Measurements from ENCODE around the gene PLEKHO1. TPM values are rescaled to one million over a fixed set of nuclear protein-coding genes. Genes with fewer than 3 reads are reported as not detected.

Gene PLEKHO1
- total RNA-seq, 3 donors from 2014 or later, result 16.6 to 20.9 (median 17.7) TPM

- H3K4me3 Mint-ChIP-seq, result no peak overlapping the region
- peaks cover 75% of the 10 kb centered on the region for H3K4me1 Mint-ChIP-seq (ENCODE audit: low read depth)
- DNase-seq (no peak), ATAC-seq (no peak)
- no peaks in the 10 kb centered on the region for H3K27me3 Mint-ChIP-seq (ENCODE audit: low read depth)
- H3K9me3 Mint-ChIP-seq, result no peaks in the 10 kb centered on the region
- H3K36me3 Mint-ChIP-seq (ENCODE audit: insufficient read depth), result peaks cover 39% of the 10 kb centered on the region
Measured at GRCh38 chr1:150155413-150156071, 5.8 kb downstream of the PLEKHO1 start.

GRCh38 chr1:150156868-150157603 is 7.3 kb downstream of the PLEKHO1 start:
- ATAC-seq (no peak), DNase-seq (no peak)
- H3K4me1 Mint-ChIP-seq (ENCODE audit: low read depth), result peaks cover 79% of the 10 kb centered on the region
- peaks cover 39% of the 10 kb centered on the region for H3K36me3 Mint-ChIP-seq (ENCODE audit: insufficient read depth)
- no peaks in the 10 kb centered on the region for H3K9me3 Mint-ChIP-seq
- no peaks in the 10 kb centered on the region for H3K27me3 Mint-ChIP-seq (ENCODE audit: low read depth)
- H3K4me3 Mint-ChIP-seq, result no peak overlapping the region

- Mint-ChIP-seq H3K9me3 (no peaks in the 10 kb centered on the region), H3K27me3 (ENCODE audit: low read depth) (no peaks in the 10 kb centered on the region), H3K4me1 (ENCODE audit: low read depth) (peaks cover 69% of the 10 kb centered on the region), H3K36me3 (ENCODE audit: insufficient read depth) (peaks cover 27% of the 10 kb centered on the region), H3K4me3 (no peak overlapping the region)
- no peak for ATAC-seq
- no peak for DNase-seq
Measured at GRCh38 chr1:150159550-150159949, 9.8 kb downstream of the PLEKHO1 start.

GRCh38 chr1:150160964-150161621 is 11.4 kb downstream of the PLEKHO1 start:
- Mint-ChIP-seq H3K4me3 (no peak overlapping the region), H3K4me1 (ENCODE audit: low read depth) (peaks cover 72% of the 10 kb centered on the region), H3K36me3 (ENCODE audit: insufficient read depth) (peaks cover 23% of the 10 kb centered on the region), H3K9me3 (no peaks in the 10 kb centered on the region), H3K27me3 (ENCODE audit: low read depth) (no peaks in the 10 kb centered on the region)
- DNase-seq, result no peak
- no peak for ATAC-seq

- H3K4me1 Mint-ChIP-seq (ENCODE audit: low read depth), result peaks cover 71% of the 10 kb centered on the region
- no peaks in the 10 kb centered on the region for H3K9me3 Mint-ChIP-seq
- no peak overlapping the region for H3K4me3 Mint-ChIP-seq
- H3K36me3 Mint-ChIP-seq (ENCODE audit: insufficient read depth), result peaks cover 18% of the 10 kb centered on the region
- DNase-seq, result no peak
- ATAC-seq, result no peak
- no peaks in the 10 kb centered on the region for H3K27me3 Mint-ChIP-seq (ENCODE audit: low read depth)
Measured at GRCh38 chr1:150161747-150162581, 12.2 kb downstream of the PLEKHO1 start.

- H3K4me1 Mint-ChIP-seq (ENCODE audit: low read depth), result peaks cover 65% of the 10 kb centered on the region
- no peak overlapping the region for H3K4me3 Mint-ChIP-seq
- no peak for DNase-seq
- no peak for ATAC-seq
- H3K36me3 Mint-ChIP-seq (ENCODE audit: insufficient read depth), result peaks cover 15% of the 10 kb centered on the region
- no peaks in the 10 kb centered on the region for H3K9me3 Mint-ChIP-seq
- no peaks in the 10 kb centered on the region for H3K27me3 Mint-ChIP-seq (ENCODE audit: low read depth)
Measured at GRCh38 chr1:150162582-150162861, 12.8 kb downstream of the PLEKHO1 start.

- Mint-ChIP-seq H3K4me1 (ENCODE audit: low read depth) (peaks cover 60% of the 10 kb centered on the region), H3K4me3 (no peak overlapping the region), H3K27me3 (ENCODE audit: low read depth) (no peaks in the 10 kb centered on the region), H3K36me3 (ENCODE audit: insufficient read depth) (peaks cover 9% of the 10 kb centered on the region), H3K9me3 (no peaks in the 10 kb centered on the region)
- ATAC-seq, result peak; percentile 49 to 66
- DNase-seq, result no peak
Measured at GRCh38 chr1:150162862-150163706, 13.4 kb downstream of the PLEKHO1 start.

- H3K36me3 Mint-ChIP-seq (ENCODE audit: insufficient read depth), result peaks cover 2% of the 10 kb centered on the region
- DNase-seq (no peak), ATAC-seq (no peak)
- no peaks in the 10 kb centered on the region for H3K9me3 Mint-ChIP-seq
- H3K4me3 Mint-ChIP-seq, result no peak overlapping the region
- H3K27me3 Mint-ChIP-seq (ENCODE audit: low read depth), result no peaks in the 10 kb centered on the region
- peaks cover 49% of the 10 kb centered on the region for H3K4me1 Mint-ChIP-seq (ENCODE audit: low read depth)
Measured at GRCh38 chr1:150164224-150164623, 14.5 kb downstream of the PLEKHO1 start.

GRCh38 chr1:150164779-150165178 is 15.1 kb downstream of the PLEKHO1 start:
- H3K4me1 Mint-ChIP-seq (ENCODE audit: low read depth), result peaks cover 44% of the 10 kb centered on the region
- H3K36me3 Mint-ChIP-seq (ENCODE audit: insufficient read depth), result no peaks in the 10 kb centered on the region
- H3K9me3 Mint-ChIP-seq, result no peaks in the 10 kb centered on the region
- ATAC-seq (no peak), DNase-seq (no peak)
- no peak overlapping the region for H3K4me3 Mint-ChIP-seq
- H3K27me3 Mint-ChIP-seq (ENCODE audit: low read depth), result no peaks in the 10 kb centered on the region

- DNase-seq, result peak; percentile 47
- H3K4me1 Mint-ChIP-seq (ENCODE audit: low read depth), result peaks cover 32% of the 10 kb centered on the region
- ATAC-seq, result no peak
- H3K27me3 Mint-ChIP-seq (ENCODE audit: low read depth), result no peaks in the 10 kb centered on the region
- H3K36me3 Mint-ChIP-seq (ENCODE audit: insufficient read depth), result no peaks in the 10 kb centered on the region
- no peaks in the 10 kb centered on the region for H3K9me3 Mint-ChIP-seq
- no peak overlapping the region for H3K4me3 Mint-ChIP-seq
Measured at GRCh38 chr1:150165622-150166612, 16.2 kb downstream of the PLEKHO1 start.

- Mint-ChIP-seq H3K4me3 (no peak overlapping the region), H3K27me3 (ENCODE audit: low read depth) (no peaks in the 10 kb centered on the region), H3K9me3 (no peaks in the 10 kb centered on the region), H3K4me1 (ENCODE audit: low read depth) (peaks cover 11% of the 10 kb centered on the region), H3K36me3 (ENCODE audit: insufficient read depth) (no peaks in the 10 kb centered on the region)
- ATAC-seq (peak; percentile 50 to 63), DNase-seq (peak; percentile 38)
Measured at GRCh38 chr1:150168960-150169601, 19.4 kb downstream of the PLEKHO1 start.

GRCh38 chr1:150171801-150172200 is 22.1 kb downstream of the PLEKHO1 start:
- no peaks in the 10 kb centered on the region for H3K4me1 Mint-ChIP-seq (ENCODE audit: low read depth)

More at GRCh38 chr1:150171801-150172200, 22.1 kb downstream of the PLEKHO1 start:
- peaks cover 3% of the 10 kb centered on the region for H3K27me3 Mint-ChIP-seq (ENCODE audit: low read depth)
- no peaks in the 10 kb centered on the region for H3K36me3 Mint-ChIP-seq (ENCODE audit: insufficient read depth)
- no peak for ATAC-seq
- no peak for DNase-seq
- no peak overlapping the region for H3K4me3 Mint-ChIP-seq
- no peaks in the 10 kb centered on the region for H3K9me3 Mint-ChIP-seq

Data from activated T-cell treated with anti-CD3 and anti-CD28 coated beads, Interleukin-2, amount 50 U/mL, for 4 hours (primary cell).